ENCODE results near the gene RNF13.
"Not testable (repeated sequence)": the region's sequence is repeated elsewhere in the genome, so short reads cannot be mapped to it uniquely, and the experiment has no call there.

The RNF13 gene

GRCh38 chr3:149941946-149942345 lies 128.9 kb downstream of the RNF13 start:
- no peak overlapping the region for H3K4me3 ChIP-seq
- TF ChIP-seq CTCF (IDR thresholded peaks at IDR 0.05), result no peak
- no peaks in the 10 kb centered on the region for H3K27me3 ChIP-seq
- H3K9me3 ChIP-seq, result peaks cover 0 to 4% (median 0%) of the 10 kb centered on the region in 3 donors
- peaks cover 0 to 43% (median 11%) of the 10 kb centered on the region in 4 donors for H3K4me1 ChIP-seq
- intact Hi-C loops (cut with DNase I; ENCODE audit: low total_unique reads), result no loop called here
- peaks cover 0 to 13% (median 5%) of the 10 kb centered on the region in 3 donors for H3K36me3 ChIP-seq
- H3K27ac ChIP-seq, result no peak overlapping the region
- no peak for DNase-seq

- peaks cover 0 to 13% (median 7%) of the 10 kb centered on the region in 3 donors for H3K36me3 ChIP-seq
- H3K4me3 ChIP-seq, result no peak overlapping the region
- TF ChIP-seq CTCF (IDR thresholded peaks at IDR 0.05), result no peak
Observed at GRCh38 chr3:149942409-149942808, 129.4 kb downstream of the RNF13 start.

GRCh38 chr3:149943966-149944365 lies 131.0 kb downstream of the RNF13 start:
- intact Hi-C loops (cut with DNase I; ENCODE audit: low total_unique reads); H3K27ac ChIP-seq; DNase-seq; H3K27me3 ChIP-seq; H3K9me3 ChIP-seq; H3K4me3 ChIP-seq: not testable (repeated sequence)
- Histone ChIP-seq H3K36me3 (peaks cover 0 to 18% (median 15%) of the 10 kb centered on the region in 3 donors), H3K4me1 (peaks cover 0 to 44% (median 9%) of the 10 kb centered on the region in 4 donors)

More at GRCh38 chr3:149942409-149942808, 129.4 kb downstream of the RNF13 start:
- no peaks in the 10 kb centered on the region for H3K27me3 ChIP-seq
- H3K27ac ChIP-seq, result no peak overlapping the region
- intact Hi-C loops (cut with DNase I; ENCODE audit: low total_unique reads), result no loop called here
- peaks cover 0 to 46% (median 12%) of the 10 kb centered on the region in 4 donors for H3K4me1 ChIP-seq
- no peak for DNase-seq
- peaks cover 0 to 4% (median 0%) of the 10 kb centered on the region in 3 donors for H3K9me3 ChIP-seq

GRCh38 chr3:149947231-149947630 lies 134.2 kb downstream of the RNF13 start:
- Histone ChIP-seq H3K4me3 (no peak overlapping the region), H3K36me3 (peaks cover 0 to 20% (median 15%) of the 10 kb centered on the region in 3 donors), H3K4me1 (peaks cover 0 to 18% (median 2%) of the 10 kb centered on the region in 4 donors), H3K27me3 (no peaks in the 10 kb centered on the region), H3K27ac (no peak overlapping the region), H3K9me3 (peaks cover 0 to 4% (median 0%) of the 10 kb centered on the region in 3 donors)
- intact Hi-C loops (cut with DNase I; ENCODE audit: low total_unique reads), result no loop called here
- no peak for TF ChIP-seq CTCF (IDR thresholded peaks at IDR 0.05)
- no peak for DNase-seq

GRCh38 chr3:149949181-149949580 lies 136.2 kb downstream of the RNF13 start:
- Histone ChIP-seq H3K36me3 (peaks cover 0 to 15% (median 15%) of the 10 kb centered on the region in 3 donors), H3K27ac (no peak overlapping the region), H3K9me3 (peaks cover 0 to 4% (median 0%) of the 10 kb centered on the region in 3 donors), H3K4me3 (no peak overlapping the region), H3K4me1 (peaks cover 0 to 18% (median 2%) of the 10 kb centered on the region in 4 donors), H3K27me3 (no peaks in the 10 kb centered on the region)
- no peak for DNase-seq
- intact Hi-C loops (cut with DNase I; ENCODE audit: low total_unique reads), result no loop called here
- TF ChIP-seq CTCF (IDR thresholded peaks at IDR 0.05), result no peak

- Histone ChIP-seq H3K27me3 (no peaks in the 10 kb centered on the region), H3K27ac (no peak overlapping the region), H3K4me3 (no peak overlapping the region), H3K9me3 (no peaks in the 10 kb centered on the region), H3K36me3 (no peaks in the 10 kb centered on the region), H3K4me1 (peaks cover 0 to 47% (median 8%) of the 10 kb centered on the region in 4 donors)
- DNase-seq, result no peak
- intact Hi-C loops (cut with DNase I; ENCODE audit: low total_unique reads), result loop anchor here (5.0 kb wide), 1 partner anchor 522 kb away; no protein-coding TSS in a partner anchor
- TF ChIP-seq CTCF (IDR thresholded peaks at IDR 0.05), result no peak
Observed at GRCh38 chr3:149954812-149955211, 141.8 kb downstream of the RNF13 start.

Data from tibial artery (tissue), 4 donors.